ENCODE data around the gene MERTK.

- no peak for TF ChIP-seq POLR2A (IDR thresholded peaks at IDR 0.05)
- no peak for TF ChIP-seq CTCF (IDR thresholded peaks at IDR 0.05)
These were observed 7.8 kb downstream of the MERTK start for GRCh38 chr2:111905990-111906735.
